ENCODE results near the gene EFNA5. TPM values are rescaled to one million over a fixed set of nuclear protein-coding genes. Genes with fewer than 3 reads are reported as not detected.

EFNA5 gene
- total RNA-seq, 1 donor from 2014 or later: 11.8 TPM

GRCh38 chr5:107576736-107577393 is 93.9 kb downstream of the EFNA5 start:
- no peak for DNase-seq (ENCODE audit: extremely low spot score in 2 of 2)
- Histone ChIP-seq H3K36me3 (no peaks in the 10 kb centered on the region), H3K4me1 (peaks cover 54% of the 10 kb centered on the region), H3K27ac (no peak overlapping the region), H3K4me3 (no peak overlapping the region), H3K27me3 (no peaks in the 10 kb centered on the region), H3K9me3 (no peaks in the 10 kb centered on the region)
- TF ChIP-seq POLR2A (IDR thresholded peaks at IDR 0.05) (no peak), POLR2AphosphoS5 (IDR thresholded peaks at IDR 0.05; ENCODE audit: insufficient read depth in 1 of 2, low read depth in 1 of 2) (peak in 1 of 2 donors; percentile 27)
- intact Hi-C loops (cut with DNase I): no loop called here

- H3K4me1 ChIP-seq: peaks cover 54% of the 10 kb centered on the region
- H3K9me3 ChIP-seq: no peaks in the 10 kb centered on the region
- no peak overlapping the region for H3K27ac ChIP-seq
- intact Hi-C loops (cut with DNase I): no loop called here
- no peaks in the 10 kb centered on the region for H3K27me3 ChIP-seq
- no peak for TF ChIP-seq CTCF (IDR thresholded peaks at IDR 0.05)
- no peak for TF ChIP-seq POLR2A (IDR thresholded peaks at IDR 0.05)
- no peak for TF ChIP-seq POLR2AphosphoS5 (IDR thresholded peaks at IDR 0.05; ENCODE audit: insufficient read depth in 1 of 2, low read depth in 1 of 2)
- no peak for DNase-seq (ENCODE audit: extremely low spot score in 2 of 2)
- H3K36me3 ChIP-seq: no peaks in the 10 kb centered on the region
- no peak overlapping the region for H3K4me3 ChIP-seq
Observed at GRCh38 chr5:107576155-107576554, 94.6 kb downstream of the EFNA5 start.

GRCh38 chr5:107574287-107574686 is 96.5 kb downstream of the EFNA5 start:
- H3K9me3 ChIP-seq: no peaks in the 10 kb centered on the region
- H3K4me3 ChIP-seq: no peak overlapping the region
- peaks cover 49% of the 10 kb centered on the region for H3K4me1 ChIP-seq
- H3K36me3 ChIP-seq: no peaks in the 10 kb centered on the region
- no peak overlapping the region for H3K27ac ChIP-seq
- H3K27me3 ChIP-seq: no peaks in the 10 kb centered on the region
- DNase-seq (ENCODE audit: extremely low spot score in 2 of 2): no peak
- intact Hi-C loops (cut with DNase I): no loop called here
- TF ChIP-seq POLR2A (IDR thresholded peaks at IDR 0.05): no peak
- no peak for TF ChIP-seq CTCF (IDR thresholded peaks at IDR 0.05)

- Histone ChIP-seq H3K36me3 (no peaks in the 10 kb centered on the region), H3K27me3 (no peaks in the 10 kb centered on the region), H3K4me3 (no peak overlapping the region), H3K27ac (no peak overlapping the region), H3K9me3 (no peaks in the 10 kb centered on the region), H3K4me1 (peaks cover 39% of the 10 kb centered on the region)
- TF ChIP-seq POLR2AphosphoS5 (IDR thresholded peaks at IDR 0.05; ENCODE audit: insufficient read depth in 1 of 2, low read depth in 1 of 2): no peak
- no peak for TF ChIP-seq POLR2A (IDR thresholded peaks at IDR 0.05)
- TF ChIP-seq CTCF (IDR thresholded peaks at IDR 0.05): no peak
- DNase-seq (ENCODE audit: extremely low spot score in 2 of 2): no peak
- intact Hi-C loops (cut with DNase I): no loop called here
Observed at GRCh38 chr5:107572715-107573368, 97.9 kb downstream of the EFNA5 start.

- TF ChIP-seq POLR2AphosphoS5 (IDR thresholded peaks at IDR 0.05; ENCODE audit: insufficient read depth in 1 of 2, low read depth in 1 of 2): peak; percentile 49 to 59
- peak; percentile 64 to 89 (median 77) for TF ChIP-seq CTCF (IDR thresholded peaks at IDR 0.05)
- no peak for TF ChIP-seq POLR2A (IDR thresholded peaks at IDR 0.05)
- H3K4me3 ChIP-seq: peak overlapping the region; percentile 23 to 48
- intact Hi-C loops (cut with DNase I): no loop called here
- H3K9me3 ChIP-seq: no peaks in the 10 kb centered on the region
- H3K36me3 ChIP-seq: no peaks in the 10 kb centered on the region
- peaks cover 37% of the 10 kb centered on the region for H3K4me1 ChIP-seq
- no peaks in the 10 kb centered on the region for H3K27me3 ChIP-seq
- peak in 1 of 2 donors; percentile 96 for DNase-seq (ENCODE audit: extremely low spot score in 2 of 2)
- peak overlapping the region; percentile 74 for H3K27ac ChIP-seq
Observed at GRCh38 chr5:107571621-107572536, 98.9 kb downstream of the EFNA5 start.

Measured in vagina (tissue), 2 donors.